Activated CD4-positive, alpha-beta T cell treated with anti-CD3 and anti-CD28 coated beads for 4 hours (primary cell): Measurements from ENCODE around the gene IQCH.
"Not testable (repeated sequence)": the region's sequence is repeated elsewhere in the genome, so short reads cannot be mapped to it uniquely, and the experiment has no call there.

Experiments
- DNase-seq, 2 donors: peaks; one replicate each; pipeline ENCODE4 v3.0.0-alpha.2; 2020

IQCH gene

DNA sequence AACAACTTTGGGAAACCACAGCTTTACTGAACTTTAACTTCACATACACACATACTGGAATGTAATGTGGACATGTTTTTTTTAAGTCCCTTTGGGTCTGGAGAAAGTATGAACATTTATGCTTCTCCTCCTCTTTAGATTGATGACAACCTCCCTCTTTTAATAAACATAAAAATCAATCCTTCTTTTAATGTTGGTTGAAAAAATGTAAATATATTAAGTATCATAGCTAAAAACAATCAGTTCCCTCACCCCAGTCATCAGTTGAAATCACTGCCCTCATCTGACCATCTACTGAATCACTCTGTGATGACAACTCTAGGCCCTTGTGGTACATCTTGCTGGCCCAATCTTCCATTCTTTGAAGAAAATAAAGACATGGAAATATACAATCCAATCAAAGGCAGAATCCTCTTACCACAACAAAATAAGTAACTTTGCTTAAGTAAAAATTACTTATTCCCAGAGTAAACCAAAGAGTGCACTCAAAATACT is 6.5 kb upstream of the IQCH start:
- no peak for DNase-seq

DNA sequence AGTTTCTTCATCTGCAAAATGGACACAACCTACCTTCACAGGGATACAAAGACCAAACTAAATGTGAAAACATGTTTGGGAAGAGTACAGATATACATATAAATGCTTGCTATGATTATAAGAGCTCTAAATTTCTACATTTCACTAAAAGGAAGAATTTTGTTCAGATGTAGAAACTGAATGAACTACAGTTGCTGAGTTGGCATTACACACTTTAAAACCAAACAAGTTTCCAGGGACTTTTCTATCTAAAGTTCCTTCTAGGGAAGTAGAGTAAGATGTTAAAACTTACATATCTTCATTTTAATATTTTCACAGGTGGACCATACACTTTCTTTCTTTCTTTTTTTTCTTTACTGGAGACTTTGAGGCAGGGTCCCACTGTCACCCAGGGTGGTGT is 4.8 kb upstream of the IQCH start:
- DNase-seq, result no peak

- DNase-seq, result no peak
Measured at GRCh38 chr15:67251318-67251717, 3.3 kb upstream of the IQCH start.

- DNase-seq, result no peak
Measured at GRCh38 chr15:67253101-67253500, 1.5 kb upstream of the IQCH start.

- no peak for DNase-seq
Measured at GRCh38 chr15:67253549-67254237, 893 bp upstream of the IQCH start.

GRCh38 chr15:67256051-67256450 is 1.5 kb downstream of the IQCH start:
- DNase-seq, result no peak

- DNase-seq, result not testable (repeated sequence)
Measured at GRCh38 chr15:67258412-67258811, 3.8 kb downstream of the IQCH start.

DNA sequence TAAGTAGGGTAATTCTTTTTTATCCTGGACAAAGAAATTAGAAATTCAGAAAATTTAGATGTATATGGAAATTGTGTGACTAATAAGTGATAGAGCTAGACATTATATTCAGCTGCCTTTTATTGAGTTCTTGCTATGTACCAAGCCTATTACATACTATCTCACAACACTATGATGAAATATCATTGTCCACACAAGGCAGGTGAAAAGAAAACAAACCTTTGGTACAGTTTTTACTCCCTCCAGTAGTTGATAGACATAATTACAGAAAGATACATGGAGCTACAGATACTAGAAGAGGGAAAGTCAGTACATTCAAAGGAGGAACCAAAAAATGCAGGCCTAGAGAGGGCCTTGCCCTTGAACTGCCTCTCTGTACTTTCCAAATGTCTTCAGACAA is 4.8 kb downstream of the IQCH start:
- DNase-seq, result no peak

GRCh38 chr15:67259806-67260205 is 5.2 kb downstream of the IQCH start:
- DNase-seq, result no peak

DNA sequence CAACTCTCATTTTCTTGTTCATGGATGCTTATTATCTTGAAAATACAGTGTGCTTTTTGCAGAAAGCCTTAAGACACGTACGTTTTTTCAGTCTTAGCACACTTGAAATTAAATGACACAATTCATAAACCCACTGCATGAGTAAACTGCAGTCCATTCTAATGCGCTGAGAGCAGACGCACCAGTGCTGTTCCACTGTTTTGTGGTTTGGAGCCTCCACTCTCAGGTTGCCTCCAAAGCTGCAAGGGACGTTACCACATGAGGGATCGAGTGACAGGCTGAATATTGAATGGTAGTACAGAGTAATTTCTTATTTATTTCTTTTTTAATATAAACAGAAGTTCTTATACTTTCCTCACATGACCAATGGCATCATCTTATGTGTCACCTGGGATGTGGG is 12.3 kb downstream of the IQCH start:
- DNase-seq, result no peak

DNA sequence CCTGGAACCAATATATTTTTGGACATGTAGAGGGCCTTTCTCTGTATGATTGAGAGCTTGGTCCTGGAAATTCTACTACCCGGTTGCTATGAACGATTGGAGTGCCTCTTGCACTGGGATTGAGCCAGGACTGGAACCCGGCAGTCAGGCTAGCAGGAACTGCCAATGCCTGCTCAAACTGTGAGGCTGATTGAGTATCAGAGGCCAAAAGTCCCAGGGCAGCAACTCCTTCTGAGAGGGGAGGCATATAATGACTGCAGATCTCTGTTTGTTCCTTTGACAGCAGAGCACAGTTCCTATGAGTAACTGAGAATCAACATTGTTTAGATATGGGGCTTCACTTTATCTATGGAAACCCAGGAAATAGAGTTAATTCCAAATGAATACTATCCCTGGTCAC is 12.9 kb downstream of the IQCH start:
- DNase-seq, result no peak

- no peak for DNase-seq
Measured at GRCh38 chr15:67267951-67268941, 13.7 kb downstream of the IQCH start.

DNA sequence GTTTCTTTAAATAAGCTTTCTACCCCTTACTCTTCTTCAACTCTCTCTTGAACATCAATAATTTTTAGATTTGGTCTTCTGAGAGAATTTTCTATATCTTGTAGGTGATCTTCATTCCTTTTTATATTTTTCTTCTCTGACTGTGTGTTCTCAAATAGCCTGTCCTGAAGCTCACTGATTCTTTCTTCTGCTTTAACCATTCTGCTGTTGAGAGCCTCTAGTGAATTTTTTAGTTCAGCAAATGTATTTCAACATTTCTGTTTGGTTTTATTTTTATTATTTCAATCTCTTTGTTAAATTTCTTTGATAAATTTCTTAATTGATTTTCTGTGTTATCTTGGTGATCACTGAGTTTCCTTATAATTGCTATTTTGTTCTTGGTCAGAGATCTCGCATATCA is 19.6 kb downstream of the IQCH start:
- no peak for DNase-seq

DNA sequence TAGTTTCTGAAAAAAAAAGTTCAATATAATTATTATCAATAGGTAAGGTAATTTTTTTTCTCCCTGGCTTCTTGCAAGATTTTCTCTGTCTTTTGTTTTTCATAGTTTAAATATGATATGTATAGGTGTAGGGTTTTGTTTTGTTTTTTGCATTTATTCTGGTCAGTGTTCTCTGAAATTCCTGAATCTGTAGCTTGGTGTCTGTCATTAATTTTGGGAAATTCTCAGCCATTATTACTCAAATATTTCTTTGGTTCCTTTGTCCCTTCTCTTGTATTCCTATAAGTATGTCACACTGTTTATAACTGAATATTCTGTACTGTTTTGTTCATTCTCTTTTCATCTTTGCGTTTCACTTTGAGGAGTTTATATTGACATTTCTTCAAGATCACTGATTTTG is 22.1 kb downstream of the IQCH start:
- DNase-seq, result no peak

- no peak for DNase-seq
Measured at GRCh38 chr15:67280217-67280616, 25.6 kb downstream of the IQCH start.

- DNase-seq, result no peak
Measured at GRCh38 chr15:67281714-67282113, 27.1 kb downstream of the IQCH start.

GRCh38 chr15:67285625-67286024 is 31.0 kb downstream of the IQCH start:
- DNase-seq, result not testable (repeated sequence)

- not testable (repeated sequence) for DNase-seq
Measured at GRCh38 chr15:67286400-67286799, 31.8 kb downstream of the IQCH start.

- DNase-seq, result no peak
Measured at GRCh38 chr15:67290319-67290718, 35.7 kb downstream of the IQCH start.

GRCh38 chr15:67296188-67296587 is 41.6 kb downstream of the IQCH start:
- DNase-seq, result no peak

DNA sequence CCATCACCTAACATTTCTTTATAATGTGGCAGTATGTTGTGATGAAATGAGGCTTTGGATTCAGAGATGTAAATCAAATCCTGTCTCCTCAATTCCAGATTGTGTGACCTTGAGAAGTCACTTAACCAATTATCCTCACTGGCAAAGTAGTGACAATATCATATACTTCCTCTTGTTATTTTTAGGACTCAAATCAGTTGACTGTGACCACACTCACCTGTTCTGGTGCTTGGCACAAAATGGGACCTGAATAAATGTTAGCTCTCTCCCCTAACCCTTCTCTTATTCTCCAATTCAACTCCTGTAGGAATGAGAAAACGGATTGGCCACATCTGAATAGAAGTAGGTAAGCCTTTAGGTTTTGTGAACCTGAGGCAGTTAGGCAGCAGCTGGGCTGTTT is 42.1 kb downstream of the IQCH start:
- no peak for DNase-seq

GRCh38 chr15:67300266-67301025 is 45.9 kb downstream of the IQCH start:
- DNase-seq, result no peak
